B cell (primary cell): ENCODE results near the gene SPINK1.

ENCODE experiments used
- EZH2 ChIP-seq: IDR thresholded peaks from 2 replicates; pipeline ENCODE4 v1.6.1; 2012; ENCODE audit warnings: borderline replicate concordance, low read depth, mild to moderate bottlenecking, moderate library complexity, low read length; ENCODE audit not compliant: insufficient read depth, poor library complexity, severe bottlenecking
- TF ChIP-seq, protein P1 (sequence below): fragments of 200-600 bp; IDR thresholded peaks from one replicate; pipeline ENCODE4 v1.8.0; 2022; ENCODE audit warnings: antibody characterized with exemption, mild to moderate bottlenecking

DNA sequence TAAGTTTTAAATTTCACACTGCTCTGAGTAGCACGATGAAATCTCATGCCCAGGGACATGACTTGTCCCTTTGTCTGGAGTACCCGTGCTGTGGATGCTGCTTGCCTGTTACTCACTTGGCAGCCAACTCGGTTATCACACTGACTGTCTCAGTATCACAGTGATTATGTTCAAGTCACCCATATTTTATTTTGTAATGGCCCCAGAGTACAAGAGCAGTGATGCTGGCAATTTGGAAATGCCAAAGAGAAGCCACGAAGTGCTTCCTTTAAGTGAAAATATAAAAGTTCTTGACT is 24.3 kb upstream of the SPINK1 start:
- TF ChIP-seq, protein P1, sequence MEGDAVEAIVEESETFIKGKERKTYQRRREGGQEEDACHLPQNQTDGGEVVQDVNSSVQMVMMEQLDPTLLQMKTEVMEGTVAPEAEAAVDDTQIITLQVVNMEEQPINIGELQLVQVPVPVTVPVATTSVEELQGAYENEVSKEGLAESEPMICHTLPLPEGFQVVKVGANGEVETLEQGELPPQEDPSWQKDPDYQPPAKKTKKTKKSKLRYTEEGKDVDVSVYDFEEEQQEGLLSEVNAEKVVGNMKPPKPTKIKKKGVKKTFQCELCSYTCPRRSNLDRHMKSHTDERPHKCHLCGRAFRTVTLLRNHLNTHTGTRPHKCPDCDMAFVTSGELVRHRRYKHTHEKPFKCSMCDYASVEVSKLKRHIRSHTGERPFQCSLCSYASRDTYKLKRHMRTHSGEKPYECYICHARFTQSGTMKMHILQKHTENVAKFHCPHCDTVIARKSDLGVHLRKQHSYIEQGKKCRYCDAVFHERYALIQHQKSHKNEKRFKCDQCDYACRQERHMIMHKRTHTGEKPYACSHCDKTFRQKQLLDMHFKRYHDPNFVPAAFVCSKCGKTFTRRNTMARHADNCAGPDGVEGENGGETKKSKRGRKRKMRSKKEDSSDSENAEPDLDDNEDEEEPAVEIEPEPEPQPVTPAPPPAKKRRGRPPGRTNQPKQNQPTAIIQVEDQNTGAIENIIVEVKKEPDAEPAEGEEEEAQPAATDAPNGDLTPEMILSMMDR = no peak
- no peak for TF ChIP-seq EZH2
